Non-pigmented ciliary epithelial cell (primary cell): Measurements from ENCODE around the gene GUK1.

Source experiments
- DNase-seq: peaks from one replicate; pipeline ENCODE4 v3.0.0-alpha.2; 2010; ENCODE audit warnings: low read depth

GUK1 gene

GRCh38 chr1:228131766-228132165 is 8.3 kb upstream of the GUK1 start:
- DNase-seq = no peak

GRCh38 chr1:228134591-228134990 is 5.5 kb upstream of the GUK1 start:
- DNase-seq = no peak

GRCh38 chr1:228136901-228137300 is 3.2 kb upstream of the GUK1 start:
- DNase-seq = no peak

GRCh38 chr1:228139406-228139930 is 611 bp upstream of the GUK1 start:
- no peak for DNase-seq

GRCh38 chr1:228140724-228141225 is 696 bp downstream of the GUK1 start:
- DNase-seq = no peak

GRCh38 chr1:228141226-228142044 is 1.4 kb downstream of the GUK1 start:
- no peak for DNase-seq

- DNase-seq = no peak
Observed at GRCh38 chr1:228142155-228142691, 2.1 kb downstream of the GUK1 start.

GRCh38 chr1:228142701-228143136 is 2.6 kb downstream of the GUK1 start:
- no peak for DNase-seq

- DNase-seq = no peak
Observed at GRCh38 chr1:228143480-228144192, 3.6 kb downstream of the GUK1 start.

GRCh38 chr1:228144193-228144992 is 4.3 kb downstream of the GUK1 start:
- DNase-seq = no peak

- no peak for DNase-seq
Observed at GRCh38 chr1:228144993-228145343, 4.9 kb downstream of the GUK1 start.

GRCh38 chr1:228145463-228146416 is 5.7 kb downstream of the GUK1 start:
- DNase-seq = no peak

GRCh38 chr1:228146417-228147150 is 6.5 kb downstream of the GUK1 start:
- DNase-seq = no peak

- DNase-seq = no peak
Observed at GRCh38 chr1:228147151-228147693, 7.1 kb downstream of the GUK1 start.

- DNase-seq = no peak
Observed at GRCh38 chr1:228147768-228148167, 7.7 kb downstream of the GUK1 start.

GRCh38 chr1:228148196-228148861 is 8.2 kb downstream of the GUK1 start:
- DNase-seq = no peak

- DNase-seq = no peak
Observed at GRCh38 chr1:228148935-228149405, 8.9 kb downstream of the GUK1 start.

- no peak for DNase-seq
Observed at GRCh38 chr1:228149406-228150119, 9.5 kb downstream of the GUK1 start, which contains the start of gene GJC2. Gene GJC2 (plus strand): TSS chr1:228149930. CDS start chr1:228157759, 7,829 bp downstream.
